K562 (cell line): ENCODE measurements around the gene GEMIN7. TPM values are rescaled to one million over a fixed set of nuclear protein-coding genes. Genes with fewer than 3 reads are reported as not detected.
A peak's percentile ranks its signal among the peaks of the same experiment; 100 is the strongest.

Source experiments
- CTCFL ChIP-seq: IDR thresholded peaks from 2 replicates; pipeline ENCODE4 v1.6.1; 2011; ENCODE audit warnings: borderline replicate concordance, low read depth, mild to moderate bottlenecking, moderate library complexity, low read length; ENCODE audit not compliant: insufficient read depth, poor library complexity, severe bottlenecking
- DNMT1 ChIP-seq: fragments of 450-650 bp; IDR thresholded peaks from 2 replicates; pipeline ENCODE4 v1.6.1; 2016; ENCODE audit warnings: antibody characterized with exemption, mild to moderate bottlenecking
- E2F3 ChIP-seq: fragments of 250-450 bp; sonication (Bioruptor Pico); IDR thresholded peaks from 2 replicates; pipeline ENCODE4 v1.4.0; 2020; ENCODE audit warnings: mild to moderate bottlenecking
- EGR1 ChIP-seq: fragments of 450-650 bp; conservative IDR thresholded peaks from 2 replicates; pipeline ENCODE4 v1.6.1; 2017; ENCODE audit warnings: mild to moderate bottlenecking
- EP300 ChIP-seq: IDR thresholded peaks from 2 replicates; pipeline ENCODE4 v1.6.1; 2012; ENCODE audit warnings: low read length, improper control_type of control experiment
- GABPB1 ChIP-seq: sonication (generic); formaldehyde crosslinking; IDR thresholded peaks from 2 replicates; pipeline ENCODE4 v1.8.0; 2022; ENCODE audit warnings: mild to moderate bottlenecking, missing genetic modification reagents
- HLTF ChIP-seq: fragments of 450-650 bp; IDR thresholded peaks from 2 replicates; pipeline ENCODE4 v1.6.1; 2016
- KHSRP ChIP-seq: fragments of 450-650 bp; IDR thresholded peaks from 2 replicates; pipeline ENCODE4 v1.6.1; 2017
- MEF2D ChIP-seq: conservative IDR thresholded peaks from 2 replicates; pipeline ENCODE4 v1.6.1; 2016; ENCODE audit warnings: low read depth, missing genetic modification characterization, missing compliant biosample characterization
- NCOA6 ChIP-seq: fragments of 450-650 bp; IDR thresholded peaks from 2 replicates; pipeline ENCODE4 v1.6.1; 2017; ENCODE audit warnings: mild to moderate bottlenecking
- NFIX ChIP-seq: fragments of 250-450 bp; sonication (Bioruptor Pico); IDR thresholded peaks from 2 replicates; pipeline ENCODE4 v1.4.0; 2020; ENCODE audit warnings: low read depth, mild to moderate bottlenecking, moderate library complexity
- NONO ChIP-seq, 2 experiments: fragments of 200-400 bp in 1 of 2; fragments of 450-650 bp in 1 of 2; formaldehyde crosslinking in 1 of 2; IDR thresholded peaks; 2 replicates each; pipeline ENCODE4 v1.6.1; 2017; ENCODE audit warnings: low read depth in 2 of 2, mild to moderate bottlenecking in 2 of 2, moderate library complexity in 2 of 2, low read length in 1 of 2
- PHF20 ChIP-seq: fragments of 450-650 bp; IDR thresholded peaks from 2 replicates; pipeline ENCODE4 v1.6.1; 2018; ENCODE audit not compliant: partially characterized antibody
- PHF8 ChIP-seq: fragments of 200-600 bp; sonication (generic); IDR thresholded peaks from 2 replicates; pipeline ENCODE4 v1.6.1; 2012; ENCODE audit warnings: mixed run types, mild to moderate bottlenecking, inconsistent platforms, low read length, moderate library complexity, borderline replicate concordance
- POLR2B ChIP-seq: fragments of 450-650 bp; IDR thresholded peaks from 2 replicates; pipeline ENCODE4 v1.6.1; 2018; ENCODE audit warnings: low read depth; ENCODE audit not compliant: partially characterized antibody
- PREB ChIP-seq: sonication (generic); formaldehyde crosslinking; IDR thresholded peaks from 2 replicates; pipeline ENCODE4 v1.8.1; 2023; ENCODE audit warnings: mild to moderate bottlenecking, missing genetic modification reagents
- ZBTB11 ChIP-seq, 3 experiments: fragments of 200-800 bp in 1 of 3; fragments of 250-450 bp in 1 of 3; fragments of 450-650 bp in 1 of 3; sonication (Bioruptor Pico) in 1 of 3; sonication (Bioruptor generic) in 1 of 3; formaldehyde crosslinking in 1 of 3; IDR thresholded peaks; 2 replicates each; pipeline versions ENCODE4 v1.6.1 to v1.8.0; 2016 to 2022; ENCODE audit warnings: mild to moderate bottlenecking in 2 of 3, missing genetic modification characterization in 2 of 3, missing compliant biosample characterization in 1 of 3, moderate library complexity in 1 of 3
- ZBTB7A ChIP-seq: IDR thresholded peaks from 2 replicates; pipeline ENCODE4 v1.6.1; 2011; ENCODE audit warnings: low read depth, mild to moderate bottlenecking, low read length, moderate library complexity, borderline replicate concordance; ENCODE audit not compliant: control insufficient read depth
- ZNF507 ChIP-seq: conservative IDR thresholded peaks from 2 replicates; pipeline ENCODE4 v1.6.1; 2017; ENCODE audit warnings: missing genetic modification characterization, missing compliant biosample characterization
- ZNF764 ChIP-seq: fragments of 250-450 bp; sonication (Bioruptor Pico); IDR thresholded peaks from 2 replicates; pipeline ENCODE4 v1.4.0; 2020; ENCODE audit warnings: low read depth, mild to moderate bottlenecking, moderate library complexity
- ZNF766 ChIP-seq: fragments of 200-800 bp; sonication (Bioruptor generic); conservative IDR thresholded peaks from 2 replicates; pipeline ENCODE4 v1.6.1; 2016; ENCODE audit warnings: missing genetic modification characterization, missing compliant biosample characterization
- polyA plus RNA-seq, 8 experiments: library from polyadenylated mRNA; depleted of rRNA in 4 of 8; stranded (reverse) in 5 of 8; unstranded in 3 of 8; fragments of >200 nt; fragmentation: Nextera tagmentation in 2 of 8; fragmentation: Illumina TruSeq in 1 of 8; extraction: Ambion mirVana in 2 of 8; extraction: Trizol in 1 of 8; gene quantifications; 2 replicates each; pipeline versions ENCODE4 v1.2.1 to v1.2.3, GENCODE V29; 2011 to 2014; ENCODE audit warnings: inconsistent platforms in 1 of 8, missing spikeins in 1 of 8
- total RNA-seq, 7 experiments: library from RNA; depleted of rRNA in 6 of 7; stranded (reverse); fragments of >200 nt in 6 of 7; fragmentation: Illumina TruSeq in 2 of 7; extraction: Trizol in 2 of 7; gene quantifications; 2 replicates each; pipeline versions ENCODE4 v1.2.1 to v1.2.3, GENCODE V29; 2011 to 2021; ENCODE audit warnings: low replicate concordance in 1 of 7

The GEMIN7 gene
- total and polyA plus RNA-seq, 9 of the 15 experiments (the other 6 are each of a cell fraction or from before 2014, with no cell fraction given), result 23.1 to 124 (median 54.9) TPM

GRCh38 chr19:45092747-45093678 is 14.0 kb downstream of the GEMIN7 start, which contains the start of gene PPP1R37 (continued):
- TF ChIP-seq EGR1 (peak; percentile 84), DNMT1 (peak; percentile 99; the same call in 1 of the 2 replicates), ZBTB7A (peak; percentile 87), EP300 (peak; percentile 99), PHF20 (peak; percentile 76), POLR2B (peak; percentile 15), ZNF766 (CRISPR knock-in tag) (peak; percentile 70; the same call in 1 of the 2 replicates), CTCFL (peak; percentile 62), NCOA6 (no peak), PHF8 (peak; percentile 73; the same call in 1 of the 2 replicates), ZNF764 (CRISPR knock-in tag) (no peak), MEF2D (tag) (0 out of 2 replicates have a peak, but pooled peaks have one; percentile 37), PREB (CRISPR knock-in tag) (peak; percentile 95; the same call in 1 of the 2 replicates), NFIX (CRISPR knock-in tag) (no peak), KHSRP (no peak), ZBTB11 (CRISPR knock-in tag; IDR thresholded peaks at IDR 0.05) (peak in 1 of 3 experiments; percentile 71; a peak in 2 of 6 replicates), ZNF507 (no peak), HLTF (peak; percentile 67; the same call in 1 of the 2 replicates), E2F3 (peak; percentile 94), GABPB1 (CRISPR knock-in tag) (peak; percentile 83), NONO (IDR thresholded peaks at IDR 0.05; ENCODE audit: low read depth in 2 of 2, low read length in 1 of 2) (0 out of 4 replicates have a peak, but pooled peaks of 1 of the 2 experiments have one; percentile 45)
